Esophagus squamous epithelium (tissue), 5 donors: Measurements from ENCODE around the gene MAGI1. TPM values are rescaled to one million over a fixed set of nuclear protein-coding genes. Genes with fewer than 3 reads are reported as not detected.

ENCODE experiments used
- DNase-seq: peaks from one replicate; lab custom pipeline; 2025; lab: John Stamatoyannopoulos, UW
- H3K27ac ChIP-seq, 4 donors: fragments of 200-600 bp; sonication (generic); one replicate each; pipeline ENCODE4 v1.5.1; 2016 to 2019; ENCODE audit warnings: mild to moderate bottlenecking in 1 of 4
- H3K27me3 ChIP-seq, 4 donors: fragments of 200-600 bp; sonication (generic); 1 replicate in 3 of 4; 2 replicates in 1 of 4; pipeline versions ENCODE4 v1.5.1 to v1.6.0; 2017 to 2021; ENCODE audit warnings: antibody characterized with exemption in 1 of 4
- H3K36me3 ChIP-seq, 3 donors: fragments of 200-600 bp; sonication (generic); one replicate each; pipeline ENCODE4 v1.5.1; 2016 to 2019
- H3K4me1 ChIP-seq, 3 donors: fragments of 200-600 bp; sonication (generic); one replicate each; pipeline ENCODE4 v1.5.1; 2017 to 2019
- H3K4me3 ChIP-seq, 4 donors: fragments of 200-600 bp; sonication (generic); 1 replicate in 3 of 4; 2 replicates in 1 of 4; pipeline ENCODE4 v1.5.1; 2016 to 2019; ENCODE audit warnings: mild to moderate bottlenecking in 2 of 4, moderate library complexity in 1 of 4
- H3K9me3 ChIP-seq, 3 donors: fragments of 200-600 bp; sonication (generic); one replicate each; pipeline ENCODE4 v1.5.1; 2016 to 2019
- POLR2A ChIP-seq, 4 donors: fragments of 450-650 bp; IDR thresholded peaks; one replicate each; pipeline ENCODE4 v1.6.1; 2017; ENCODE audit warnings: antibody characterized with exemption in 4 of 4, mild to moderate bottlenecking in 4 of 4, moderate library complexity in 3 of 4
- WGBS, 2 donors: methylation state at CpG; one replicate each; pipeline ENCODE4 v1.1.5; 2018; 5-methylcytosine and 5-hydroxymethylcytosine counted together
- intact Hi-C: fragments of 100-400 bp; cut with DNase I; formaldehyde crosslinking; loops from one replicate; pipeline ENCODE4 v1.15.0; 2022
- total RNA-seq, 4 donors: library from RNA; depleted of rRNA; stranded (reverse); fragments of >200 nt; gene quantifications; one replicate each; pipeline ENCODE4 v1.1.0, GENCODE V29; 2016
- TF ChIP-seq, protein P1 (sequence below), 6 experiments: fragments of 450-650 bp in 4 of 6; fragments of 200-600 bp in 2 of 6; sonication (generic) in 2 of 6; IDR thresholded peaks; one replicate each; pipeline ENCODE4 v1.5.1; 2016 to 2019; ENCODE audit warnings: antibody characterized with exemption in 6 of 6, mild to moderate bottlenecking in 4 of 6, moderate library complexity in 4 of 6
- donor health status: DM: yes; HTN: yes; CAD: no.

The MAGI1 gene
- total RNA-seq, 4 donors from 2014 or later, result 12.0 to 28.2 (median 21.1) TPM

DNA sequence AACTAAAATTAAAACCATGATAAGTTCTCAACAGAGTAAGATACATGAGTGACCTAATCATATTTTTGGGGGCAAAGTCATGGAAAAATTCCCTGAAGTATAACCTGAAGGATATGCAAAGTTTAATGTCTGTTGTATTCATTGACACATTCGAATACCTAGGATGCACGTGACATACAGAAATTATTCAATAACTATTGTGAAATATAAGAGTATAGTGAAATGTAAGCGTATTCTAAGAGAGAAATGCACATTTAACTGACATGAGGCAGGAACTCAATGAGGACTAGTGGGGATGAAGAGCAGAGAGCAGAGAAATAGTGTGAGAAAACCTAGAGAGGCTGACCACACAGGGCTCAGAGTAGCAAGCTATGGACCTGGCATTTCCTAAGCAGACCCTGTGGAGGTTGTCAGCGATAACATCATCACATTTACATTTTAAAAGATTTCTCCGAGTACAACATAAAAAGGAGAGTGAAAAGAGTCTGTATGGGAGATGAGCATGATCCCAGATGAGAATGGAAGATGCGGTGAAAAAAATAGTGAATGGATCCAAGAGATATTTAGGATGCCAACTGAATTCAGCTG lies 588.8 kb downstream of the MAGI1 start:
- H3K27ac ChIP-seq, result no peak overlapping the region
- intact Hi-C loops, result no loop called here
- 85 to 92% methylated on average over 6 of the region's 6 CpGs for whole genome bisulfite sequencing, 2 donors
- DNase-seq, result no peak
- H3K4me3 ChIP-seq, result no peak overlapping the region
- peaks cover 0 to 4% (median 0%) of the 10 kb centered on the region in 3 donors for H3K36me3 ChIP-seq
- no peaks in the 10 kb centered on the region for H3K27me3 ChIP-seq
- no peaks in the 10 kb centered on the region for H3K9me3 ChIP-seq
- TF ChIP-seq, protein P1, sequence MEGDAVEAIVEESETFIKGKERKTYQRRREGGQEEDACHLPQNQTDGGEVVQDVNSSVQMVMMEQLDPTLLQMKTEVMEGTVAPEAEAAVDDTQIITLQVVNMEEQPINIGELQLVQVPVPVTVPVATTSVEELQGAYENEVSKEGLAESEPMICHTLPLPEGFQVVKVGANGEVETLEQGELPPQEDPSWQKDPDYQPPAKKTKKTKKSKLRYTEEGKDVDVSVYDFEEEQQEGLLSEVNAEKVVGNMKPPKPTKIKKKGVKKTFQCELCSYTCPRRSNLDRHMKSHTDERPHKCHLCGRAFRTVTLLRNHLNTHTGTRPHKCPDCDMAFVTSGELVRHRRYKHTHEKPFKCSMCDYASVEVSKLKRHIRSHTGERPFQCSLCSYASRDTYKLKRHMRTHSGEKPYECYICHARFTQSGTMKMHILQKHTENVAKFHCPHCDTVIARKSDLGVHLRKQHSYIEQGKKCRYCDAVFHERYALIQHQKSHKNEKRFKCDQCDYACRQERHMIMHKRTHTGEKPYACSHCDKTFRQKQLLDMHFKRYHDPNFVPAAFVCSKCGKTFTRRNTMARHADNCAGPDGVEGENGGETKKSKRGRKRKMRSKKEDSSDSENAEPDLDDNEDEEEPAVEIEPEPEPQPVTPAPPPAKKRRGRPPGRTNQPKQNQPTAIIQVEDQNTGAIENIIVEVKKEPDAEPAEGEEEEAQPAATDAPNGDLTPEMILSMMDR (IDR thresholded peaks at IDR 0.05), result no peak
- TF ChIP-seq POLR2A (IDR thresholded peaks at IDR 0.05), result no peak
- H3K4me1 ChIP-seq, result no peaks in the 10 kb centered on the region

- H3K27me3 ChIP-seq, result no peaks in the 10 kb centered on the region
- intact Hi-C loops, result no loop called here
- no peak overlapping the region for H3K4me3 ChIP-seq
- H3K36me3 ChIP-seq, result peaks cover 0 to 4% (median 0%) of the 10 kb centered on the region in 3 donors
- TF ChIP-seq, protein P1 (IDR thresholded peaks at IDR 0.05), result no peak
- TF ChIP-seq POLR2A (IDR thresholded peaks at IDR 0.05), result no peak
- no peak for DNase-seq
- no peak overlapping the region for H3K27ac ChIP-seq
- H3K4me1 ChIP-seq, result no peaks in the 10 kb centered on the region
- H3K9me3 ChIP-seq, result no peaks in the 10 kb centered on the region
- 78 to 80% methylated on average over 3 of the region's 3 CpGs for WGBS, 2 donors
These were observed 590.6 kb downstream of the MAGI1 start for GRCh38 chr3:65448120-65448519.

- DNase-seq, result no peak
- intact Hi-C loops, result no loop called here
- no peaks in the 10 kb centered on the region for H3K27me3 ChIP-seq
- no peak overlapping the region for H3K27ac ChIP-seq
- H3K36me3 ChIP-seq, result peaks cover 0 to 9% (median 0%) of the 10 kb centered on the region in 3 donors
- H3K4me3 ChIP-seq, result no peak overlapping the region
- TF ChIP-seq, protein P1 (IDR thresholded peaks at IDR 0.05), result no peak
- no peak for TF ChIP-seq POLR2A (IDR thresholded peaks at IDR 0.05)
- H3K9me3 ChIP-seq, result no peaks in the 10 kb centered on the region
- 65 to 73% methylated on average over 4 of the region's 4 CpGs for WGBS, 2 donors
- no peaks in the 10 kb centered on the region for H3K4me1 ChIP-seq
These were observed 593.0 kb downstream of the MAGI1 start for GRCh38 chr3:65445573-65446169.

GRCh38 chr3:65444447-65444815 lies 594.3 kb downstream of the MAGI1 start:
- Histone ChIP-seq H3K27me3 (no peaks in the 10 kb centered on the region), H3K4me1 (no peaks in the 10 kb centered on the region), H3K4me3 (no peak overlapping the region), H3K36me3 (peaks cover 0 to 7% (median 0%) of the 10 kb centered on the region in 3 donors), H3K9me3 (no peaks in the 10 kb centered on the region), H3K27ac (no peak overlapping the region)
- TF ChIP-seq POLR2A (IDR thresholded peaks at IDR 0.05), result no peak
- TF ChIP-seq, protein P1 (IDR thresholded peaks at IDR 0.05), result no peak
- WGBS, 2 donors, result 66 to 83% methylated on average over 7 of the region's 7 CpGs
- no peak for DNase-seq
- intact Hi-C loops, result no loop called here

GRCh38 chr3:65443739-65444446 lies 594.8 kb downstream of the MAGI1 start:
- H3K27ac ChIP-seq, result no peak overlapping the region
- H3K4me1 ChIP-seq, result no peaks in the 10 kb centered on the region
- H3K36me3 ChIP-seq, result peaks cover 0 to 5% (median 0%) of the 10 kb centered on the region in 3 donors
- TF ChIP-seq, protein P1 (IDR thresholded peaks at IDR 0.05), result no peak
- TF ChIP-seq POLR2A (IDR thresholded peaks at IDR 0.05), result no peak
- no peak for DNase-seq
- 75 to 80% methylated on average over 4 of the region's 4 CpGs for WGBS, 2 donors
- H3K4me3 ChIP-seq, result no peak overlapping the region
- no peaks in the 10 kb centered on the region for H3K9me3 ChIP-seq
- intact Hi-C loops, result no loop called here
- H3K27me3 ChIP-seq, result no peaks in the 10 kb centered on the region
